Lower leg skin (tissue), 4 donors: Measurements from ENCODE around the gene AOPEP. TPM values are rescaled to one million over a fixed set of nuclear protein-coding genes. Genes with fewer than 3 reads are reported as not detected.
"Not testable (repeated sequence)": the region's sequence is repeated elsewhere in the genome, so short reads cannot be mapped to it uniquely, and the experiment has no call there.

Experiments
- DNase-seq, 2 donors: peaks; one replicate each; pipeline ENCODE4 v3.0.0-alpha.2; 2019; ENCODE audit warnings: low spot score in 2 of 2
- H3K4me3 ChIP-seq: fragments of 200-600 bp; sonication (generic); 2 replicates; pipeline ENCODE4 v1.5.1; 2017; ENCODE audit warnings: mild to moderate bottlenecking, low read depth; ENCODE audit not compliant: poor library complexity, severe bottlenecking
- CTCF ChIP-seq, 3 donors: fragments of 450-650 bp; IDR thresholded peaks; one replicate each; pipeline ENCODE4 v1.5.1; 2016; ENCODE audit warnings: antibody characterized with exemption in 3 of 3, mild to moderate bottlenecking in 3 of 3, moderate library complexity in 2 of 3
- POLR2A ChIP-seq, 2 donors: fragments of 450-650 bp; IDR thresholded peaks; one replicate each; pipeline ENCODE4 v1.6.1; 2016 to 2017; ENCODE audit warnings: antibody characterized with exemption in 2 of 2, mild to moderate bottlenecking in 1 of 2, moderate library complexity in 1 of 2
- WGBS, 2 donors: methylation state at CpG; one replicate each; pipeline ENCODE4 v1.1.5; 2018; 5-methylcytosine and 5-hydroxymethylcytosine counted together
- intact Hi-C: fragments of 100-400 bp; cut with DNase I; formaldehyde crosslinking; loops from one replicate; pipeline ENCODE4 v1.15.0; 2023; ENCODE audit warnings: low total_unique reads
- total RNA-seq, 4 donors: library from RNA; depleted of rRNA; stranded (reverse); fragments of >200 nt; gene quantifications; one replicate each; pipeline ENCODE4 v1.1.0, GENCODE V29; 2016

Gene AOPEP
- total RNA-seq, 4 donors from 2014 or later, result 66.3 to 136 (median 118) TPM

GRCh38 chr9:95014917-95015316 lies 288.4 kb downstream of the AOPEP start:
- no peak for DNase-seq
- intact Hi-C loops, result no loop called here
- no peak overlapping the region for H3K4me3 ChIP-seq
- no peak for TF ChIP-seq CTCF (IDR thresholded peaks at IDR 0.05)
- no peak for TF ChIP-seq POLR2A (IDR thresholded peaks at IDR 0.05)
- WGBS, 2 donors, result 55 to 72% methylated on average over 2 of the region's 2 CpGs

GRCh38 chr9:95015569-95015968 lies 289.1 kb downstream of the AOPEP start:
- 97 to 99% methylated on average over 4 of the region's 4 CpGs for WGBS, 2 donors
- H3K4me3 ChIP-seq, result no peak overlapping the region
- no peak for TF ChIP-seq CTCF (IDR thresholded peaks at IDR 0.05)
- intact Hi-C loops, result no loop called here
- no peak for DNase-seq

- no peak for DNase-seq
- intact Hi-C loops, result no loop called here
- WGBS, 2 donors, result 83 to 88% methylated on average over 1 of the region's 1 CpG
- TF ChIP-seq POLR2A (IDR thresholded peaks at IDR 0.05), result no peak
- no peak overlapping the region for H3K4me3 ChIP-seq
These were observed 290.6 kb downstream of the AOPEP start for GRCh38 chr9:95017062-95017461.

- WGBS, 2 donors, result 96 to 100% methylated on average over 2 of the region's 2 CpGs
- TF ChIP-seq CTCF (IDR thresholded peaks at IDR 0.05) (no peak), POLR2A (IDR thresholded peaks at IDR 0.05) (no peak)
- H3K4me3 ChIP-seq, result no peak overlapping the region
- DNase-seq, result no peak
- intact Hi-C loops, result no loop called here
These were observed 291.2 kb downstream of the AOPEP start for GRCh38 chr9:95017661-95018060.

GRCh38 chr9:95018099-95018936 lies 291.8 kb downstream of the AOPEP start:
- intact Hi-C loops, result no loop called here
- 24 to 32% methylated on average over 11 of the region's 11 CpGs for WGBS, 2 donors
- no peak for DNase-seq
- no peak for TF ChIP-seq CTCF (IDR thresholded peaks at IDR 0.05)
- H3K4me3 ChIP-seq, result no peak overlapping the region

GRCh38 chr9:95020644-95021043 lies 294.1 kb downstream of the AOPEP start:
- H3K4me3 ChIP-seq, intact Hi-C loops, DNase-seq: not testable (repeated sequence)
- 83 to 86% methylated on average over 6 of the region's 6 CpGs for WGBS, 2 donors
